Measurements from ENCODE around the gene AADACL2. TPM values are rescaled to one million over a fixed set of nuclear protein-coding genes. Genes with fewer than 3 reads are reported as not detected.

The AADACL2 gene
- polyA plus RNA-seq, 2 of the 4 experiments (the other 2 are of a cell fraction): not detected

GRCh38 chr3:151774910-151775309, 41.2 kb downstream of the AADACL2 start:
- peak in 1 of 2 experiments; percentile 47 for DNase-seq (ENCODE audit: low read depth in 1 of 2, low spot score in 1 of 2)
- Histone ChIP-seq H3K4me3 (no peak overlapping the region), H3K4me1 (peaks cover 68% of the 10 kb centered on the region), H3K9me3 (no peaks in the 10 kb centered on the region), H3K27ac (peak overlapping the region; percentile 1 to 41; a peak in 2 of 6 replicates), H3K4me2 (peak overlapping the region; percentile 18)
- ChIA-PET POLR2A (no interaction called here), CTCF (no interaction called here)
- TF ChIP-seq NFE2L2 (conservative IDR thresholded peaks at IDR 0.05; ENCODE audit: low read length) (no peak), USF2 (IDR thresholded peaks at IDR 0.05) (no peak), NPAS2 (CRISPR knock-in tag; IDR thresholded peaks at IDR 0.05; ENCODE audit: borderline replicate concordance) (no peak), MAZ (IDR thresholded peaks at IDR 0.05; ENCODE audit: borderline replicate concordance, low read depth, low read length) (no peak), MYC (IDR thresholded peaks at IDR 0.05; ENCODE audit: borderline replicate concordance, low read length) (no peak), EHF (CRISPR knock-in tag; IDR thresholded peaks at IDR 0.05) (no peak), RARB (CRISPR knock-in tag; IDR thresholded peaks at IDR 0.05) (peak; percentile 87), ZSCAN20 (CRISPR knock-in tag; IDR thresholded peaks at IDR 0.05) (0 out of 2 replicates have a peak, but pooled peaks have one; percentile 8), REST (IDR thresholded peaks at IDR 0.05) (no peak), BHLHE40 (IDR thresholded peaks at IDR 0.05; ENCODE audit: low read depth, low read length) (no peak), ZFP36 (IDR thresholded peaks at IDR 0.05; ENCODE audit: borderline replicate concordance, partially characterized antibody) (no peak), CBX8 (IDR thresholded peaks at IDR 0.05) (no peak), NR3C1 (IDR thresholded peaks at IDR 0.05) (no peak), EP300 (IDR thresholded peaks at IDR 0.05) (no peak), MAX (IDR thresholded peaks at IDR 0.05) (no peak), FOSB (CRISPR knock-in tag; IDR thresholded peaks at IDR 0.05) (peak; percentile 62; the same call in 1 of the 2 replicates), ZC3H11A (IDR thresholded peaks at IDR 0.05) (no peak), KDM5A (IDR thresholded peaks at IDR 0.05) (no peak), POLR2AphosphoS2 (conservative IDR thresholded peaks at IDR 0.05; ENCODE audit: low read length) (peak; percentile 45; the same call in 1 of the 2 replicates), CHD2 (IDR thresholded peaks at IDR 0.05; ENCODE audit: low read length, partially characterized antibody) (no peak), ATOH8 (CRISPR knock-in tag; IDR thresholded peaks at IDR 0.05; ENCODE audit: low read depth) (no peak), TP53 (CRISPR knock-in tag; IDR thresholded peaks at IDR 0.05) (peak; percentile 28), RNF2 (IDR thresholded peaks at IDR 0.05; ENCODE audit: borderline replicate concordance, low read depth) (no peak), EHMT2 (IDR thresholded peaks at IDR 0.05; ENCODE audit: low read depth) (no peak), HOXB5 (CRISPR knock-in tag; IDR thresholded peaks at IDR 0.05) (no peak), HMGXB4 (CRISPR knock-in tag; IDR thresholded peaks at IDR 0.05; ENCODE audit: borderline replicate concordance) (peak; percentile 79; the same call in 1 of the 2 replicates), HOXB13 (CRISPR knock-in tag; IDR thresholded peaks at IDR 0.05; ENCODE audit: low read depth) (no peak), GATA3 (IDR thresholded peaks at IDR 0.05; ENCODE audit: borderline replicate concordance) (peak; percentile 54), TFCP2L1 (CRISPR knock-in tag; IDR thresholded peaks at IDR 0.05) (peak; percentile 66), ESRRA (IDR thresholded peaks at IDR 0.05; ENCODE audit: borderline replicate concordance, low read length) (no peak), KDM1A (IDR thresholded peaks at IDR 0.05; ENCODE audit: low read depth) (no peak), CBX2 (IDR thresholded peaks at IDR 0.05; ENCODE audit: borderline replicate concordance, low read depth) (no peak)
- peak in 1 of 2 experiments; percentile 4; a peak in 2 of 6 replicates for ATAC-seq
- FAIRE-seq: peak; percentile 51

Data from A549 (cell line).